Natural killer cell (primary cell): ENCODE results near the gene GNG4. TPM values are rescaled to one million over a fixed set of nuclear protein-coding genes. Genes with fewer than 3 reads are reported as not detected.
A peak's percentile ranks its signal among the peaks of the same experiment; 100 is the strongest.

Experiments used
- ATAC-seq, 3 donors: fragments of 150-1000 bp in 2 of 3; fragments of 200-7000 bp in 1 of 3; cut with Tn5 transposase; 1 replicate in 1 of 3; 2 replicates in 2 of 3; pipeline ENCODE4 v1.10.0; 2021; ENCODE audit warnings: mild to moderate bottlenecking in 2 of 3, moderate library complexity in 2 of 3
- DNase-seq, 2 donors: peaks; one replicate each; pipeline versions ENCODE4 v3.0.0 to v3.0.0-alpha.2; 2013 to 2021; ENCODE audit warnings: mixed read lengths in 1 of 2
- H3K27ac ChIP-seq: one replicate; pipeline ENCODE4 v1.5.1; 2013; ENCODE audit warnings: mild to moderate bottlenecking, low read length
- H3K27me3 ChIP-seq: one replicate; pipeline ENCODE4 v1.6.1; 2013; ENCODE audit warnings: low read length; ENCODE audit not compliant: control insufficient read depth, insufficient read depth
- H3K36me3 ChIP-seq: one replicate; pipeline ENCODE4 v1.6.1; 2013; ENCODE audit warnings: low read length; ENCODE audit not compliant: control insufficient read depth, insufficient read depth
- H3K4me1 ChIP-seq: one replicate; pipeline ENCODE4 v1.6.1; 2013; ENCODE audit warnings: low read length; ENCODE audit not compliant: control insufficient read depth, insufficient read depth
- H3K4me3 ChIP-seq: one replicate; pipeline ENCODE4 v1.5.1; 2013; ENCODE audit warnings: low read length
- H3K9me3 ChIP-seq: one replicate; pipeline ENCODE4 v1.6.1; 2013; ENCODE audit warnings: low read length; ENCODE audit not compliant: control insufficient read depth, insufficient read depth
- H3K27ac Mint-ChIP-seq, 2 donors: one replicate each; pipeline ENCODE4 v1.8.0; 2022; ENCODE audit warnings: mild to moderate bottlenecking in 2 of 2, mixed read lengths in 2 of 2, moderate library complexity in 1 of 2
- H3K27me3 Mint-ChIP-seq, 2 donors: one replicate each; pipeline ENCODE4 v1.8.0; 2022; ENCODE audit warnings: low read depth in 2 of 2, mixed read lengths in 2 of 2
- H3K36me3 Mint-ChIP-seq: one replicate; pipeline ENCODE4 v1.8.0; 2022; ENCODE audit warnings: mixed read lengths
- H3K4me1 Mint-ChIP-seq, 2 donors: one replicate each; pipeline ENCODE4 v1.8.0; 2022; ENCODE audit warnings: mixed read lengths in 2 of 2
- H3K4me3 Mint-ChIP-seq: one replicate; pipeline ENCODE4 v1.8.0; 2022; ENCODE audit warnings: mild to moderate bottlenecking, moderate library complexity, mixed read lengths
- H3K9me3 Mint-ChIP-seq, 2 donors: one replicate each; pipeline ENCODE4 v1.8.0; 2022; ENCODE audit warnings: mixed read lengths in 2 of 2
- CTCF ChIP-seq: fragments of 200-600 bp; IDR thresholded peaks from one replicate; pipeline ENCODE4 v1.8.0; 2022; ENCODE audit warnings: antibody characterized with exemption
- WGBS: methylation state at CpG from one replicate; pipeline ENCODE4 v1.1.7; 2013; ENCODE audit warnings: missing lambda C conversion rate; ENCODE audit not compliant: insufficient coverage; 5-methylcytosine and 5-hydroxymethylcytosine counted together
- intact Hi-C: fragments of 100-400 bp; cut with micrococcal nuclease; formaldehyde crosslinking; loops from one replicate; pipeline ENCODE4 v1.14.2; 2022
- total RNA-seq, 4 donors: library from RNA; stranded (reverse); fragments of 120-200 nt in 1 of 4; gene quantifications; one replicate each; pipeline versions ENCODE4 v1.2.3 to v1.2.4, GENCODE V29; 2013 to 2022

GNG4 gene
- total RNA-seq, 3 donors from 2014 or later (not counting 1 experiment from before 2014, with no cell fraction given) = 0.07 to 0.12 TPM; not detected in 1

DNA sequence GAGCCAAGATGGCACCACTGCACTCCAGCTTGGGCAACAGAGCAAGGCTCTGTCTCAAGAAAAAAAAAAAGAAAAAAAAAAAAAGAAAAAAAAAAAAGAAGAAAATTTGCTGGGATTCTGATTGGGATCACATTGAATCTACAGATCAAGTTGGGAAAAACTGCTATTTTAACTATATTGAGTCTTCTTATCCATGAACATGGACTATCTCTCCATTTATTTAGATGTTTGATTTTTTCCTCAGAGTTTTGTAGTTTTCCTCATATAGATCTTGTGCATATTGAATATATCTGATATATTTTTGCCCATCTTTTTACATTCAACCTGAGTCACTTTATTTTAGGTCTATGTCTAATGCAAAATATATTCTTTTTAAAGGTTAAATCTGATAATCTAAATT is 87.0 kb downstream of the GNG4 start:
- Mint-ChIP-seq H3K4me3 (no peak overlapping the region), H3K36me3 (no peaks in the 10 kb centered on the region), H3K27me3 (peaks cover 0 to 6% of the 10 kb centered on the region in 2 donors), H3K27ac (no peak overlapping the region), H3K9me3 (no peaks in the 10 kb centered on the region), H3K4me1 (peaks cover 0 to 5% of the 10 kb centered on the region in 2 donors)
- Histone ChIP-seq H3K4me3 (no peak overlapping the region), H3K36me3 (no peaks in the 10 kb centered on the region), H3K27ac (no peak overlapping the region), H3K9me3 (no peaks in the 10 kb centered on the region), H3K4me1 (no peaks in the 10 kb centered on the region), H3K27me3 (no peaks in the 10 kb centered on the region)
- no peak for ATAC-seq
- TF ChIP-seq CTCF = no peak
- DNase-seq = no peak
- intact Hi-C loops = no loop called here

- Histone ChIP-seq H3K27ac (no peak overlapping the region), H3K9me3 (no peaks in the 10 kb centered on the region), H3K36me3 (no peaks in the 10 kb centered on the region), H3K27me3 (no peaks in the 10 kb centered on the region), H3K4me1 (no peaks in the 10 kb centered on the region), H3K4me3 (no peak overlapping the region)
- Mint-ChIP-seq H3K4me1 (no peaks in the 10 kb centered on the region), H3K4me3 (no peak overlapping the region), H3K27me3 (peaks cover 0 to 3% of the 10 kb centered on the region in 2 donors), H3K9me3 (no peaks in the 10 kb centered on the region), H3K27ac (no peak overlapping the region), H3K36me3 (no peaks in the 10 kb centered on the region)
- WGBS = 91% methylated on average over 6 of the region's 6 CpGs
- intact Hi-C loops = no loop called here
- DNase-seq (no peak), ATAC-seq (no peak)
- TF ChIP-seq CTCF = no peak
These were observed 90.9 kb downstream of the GNG4 start for GRCh38 chr1:235558621-235559169.

DNA sequence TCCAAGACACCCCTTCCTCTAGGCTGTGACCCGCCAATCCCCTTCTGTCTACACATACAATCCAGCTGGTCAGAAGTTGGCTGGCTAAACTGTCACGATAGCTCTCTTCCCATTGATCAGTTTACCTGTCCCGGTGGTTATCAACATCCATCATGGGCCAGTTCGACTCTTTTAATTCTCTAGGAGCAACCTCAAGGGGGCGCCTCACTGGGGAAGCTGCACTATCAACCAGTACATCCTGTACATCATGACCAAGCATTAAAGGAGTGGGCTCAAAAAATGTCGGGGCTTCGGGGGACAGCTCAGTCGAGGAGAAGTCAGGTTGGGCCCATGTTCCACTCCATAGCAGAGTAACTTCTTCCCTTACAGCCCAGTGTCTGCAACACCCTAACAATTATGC is 92.1 kb downstream of the GNG4 start:
- Mint-ChIP-seq H3K27ac (no peak overlapping the region), H3K4me3 (no peak overlapping the region), H3K9me3 (no peaks in the 10 kb centered on the region), H3K27me3 (no peaks in the 10 kb centered on the region), H3K4me1 (no peaks in the 10 kb centered on the region), H3K36me3 (no peaks in the 10 kb centered on the region)
- Histone ChIP-seq H3K27ac (no peak overlapping the region), H3K36me3 (no peaks in the 10 kb centered on the region), H3K9me3 (no peaks in the 10 kb centered on the region), H3K4me1 (no peaks in the 10 kb centered on the region), H3K27me3 (no peaks in the 10 kb centered on the region), H3K4me3 (no peak overlapping the region)
- ATAC-seq (no peak), DNase-seq (peak in 1 of 2 donors; percentile 15)
- WGBS = 85% methylated on average over 8 of the region's 8 CpGs
- intact Hi-C loops = no loop called here
- no peak for TF ChIP-seq CTCF

DNA sequence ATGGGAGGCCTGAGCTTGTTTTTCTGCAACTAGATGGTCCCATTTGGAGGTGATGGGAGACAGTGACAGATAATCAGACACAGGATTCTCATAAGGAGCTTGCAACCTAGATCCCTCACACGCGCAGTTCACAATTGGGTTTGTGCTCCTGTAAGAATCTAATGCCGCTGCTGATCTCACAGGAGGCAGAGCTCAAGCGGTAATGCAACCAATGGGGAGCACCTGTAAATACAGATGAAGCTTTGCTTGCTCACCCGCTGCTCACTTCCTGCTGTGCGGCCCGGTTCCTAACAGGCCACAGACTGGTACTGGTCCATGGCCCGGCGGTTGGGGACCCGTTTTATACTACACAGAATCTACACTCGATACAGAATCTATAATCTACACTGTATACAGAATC is 92.8 kb downstream of the GNG4 start:
- Mint-ChIP-seq H3K27ac (no peak overlapping the region), H3K27me3 (peaks cover 0 to 2% of the 10 kb centered on the region in 2 donors), H3K4me3 (no peak overlapping the region), H3K36me3 (no peaks in the 10 kb centered on the region), H3K4me1 (no peaks in the 10 kb centered on the region), H3K9me3 (no peaks in the 10 kb centered on the region)
- ATAC-seq (no peak), DNase-seq (no peak)
- H3K4me1 ChIP-seq = no peaks in the 10 kb centered on the region
- no peaks in the 10 kb centered on the region for H3K9me3 ChIP-seq
- intact Hi-C loops = no loop called here
- 98% methylated on average over 11 of the region's 11 CpGs for WGBS
- TF ChIP-seq CTCF = no peak
- no peaks in the 10 kb centered on the region for H3K27me3 ChIP-seq
- H3K4me3 ChIP-seq = no peak overlapping the region
- H3K27ac ChIP-seq = no peak overlapping the region
- H3K36me3 ChIP-seq = no peaks in the 10 kb centered on the region
